NCI-H2107 treated with DMSO at 0.1 percent for 48 hours (cell line): Measurements from ENCODE around the gene GPRC5D.

Source experiments
- DNase-seq: peaks from one replicate; lab custom pipeline; 2025; ENCODE audit not compliant: unreplicated experiment; lab: John Stamatoyannopoulos, UW

GPRC5D gene

GRCh38 chr12:12952036-12952435, at the start of gene GPRC5D:
GPRC5D (minus strand) TSS chr12:12952170; CDS start chr12:12950384, 1,786 bp downstream.
- DNase-seq, result no peak

GRCh38 chr12:13001775-13002040, 49.7 kb upstream of the GPRC5D start:
- DNase-seq, result no peak

GRCh38 chr12:13000925-13001774, 49.2 kb upstream of the GPRC5D start:
- DNase-seq, result no peak

- DNase-seq, result peak; percentile 46
These were observed 48.6 kb upstream of the GPRC5D start for GRCh38 chr12:13000616-13000924.

- peak; percentile 60 for DNase-seq
These were observed 48.1 kb upstream of the GPRC5D start, which contains the start of gene HEBP1 for GRCh38 chr12:12999959-13000615. HEBP1 (minus strand) TSS chr12:13000265; CDS start chr12:13000114, 151 bp downstream.

- no peak for DNase-seq
These were observed 47.4 kb upstream of the GPRC5D start for GRCh38 chr12:12999271-12999958.

GRCh38 chr12:12998248-12998647, 46.3 kb upstream of the GPRC5D start:
- DNase-seq, result no peak

GRCh38 chr12:12997734-12998133, 45.8 kb upstream of the GPRC5D start:
- DNase-seq, result no peak

GRCh38 chr12:12997156-12997555, 45.2 kb upstream of the GPRC5D start:
- DNase-seq, result no peak

- DNase-seq, result no peak
These were observed 44.2 kb upstream of the GPRC5D start for GRCh38 chr12:12996209-12996608.

GRCh38 chr12:12995088-12995487, 43.1 kb upstream of the GPRC5D start:
- no peak for DNase-seq

GRCh38 chr12:12993367-12993766, 41.4 kb upstream of the GPRC5D start:
- no peak for DNase-seq

- DNase-seq, result no peak
These were observed 40.6 kb upstream of the GPRC5D start for GRCh38 chr12:12992418-12993130.

GRCh38 chr12:12990700-12991468, 38.9 kb upstream of the GPRC5D start:
- DNase-seq, result no peak

- DNase-seq, result no peak
These were observed 35.5 kb upstream of the GPRC5D start for GRCh38 chr12:12987421-12987820.

GRCh38 chr12:12986775-12987331, 34.9 kb upstream of the GPRC5D start:
- no peak for DNase-seq

- DNase-seq, result no peak
These were observed 33.9 kb upstream of the GPRC5D start for GRCh38 chr12:12985817-12986408.

- no peak for DNase-seq
These were observed 32.2 kb upstream of the GPRC5D start for GRCh38 chr12:12984149-12984548.

GRCh38 chr12:12983420-12984035, 31.6 kb upstream of the GPRC5D start:
- DNase-seq, result peak; percentile 41

GRCh38 chr12:12982331-12982730, 30.4 kb upstream of the GPRC5D start:
- DNase-seq, result no peak
